Dermis lymphatic vessel endothelial cell (primary cell): ENCODE measurements around the gene PNMA8C. TPM values are rescaled to one million over a fixed set of nuclear protein-coding genes. Genes with fewer than 3 reads are reported as not detected.

Experiments used
- total RNA-seq: library from RNA; depleted of rRNA; stranded (reverse); fragments of >200 nt; gene quantifications from 2 replicates; pipeline ENCODE4 v1.2.1, GENCODE V29; 2014

The PNMA8C gene
- not detected in 2 replicates for total RNA-seq

GRCh38 chr19:46428239-46429135 is at the start of gene PNMA8C:
TSS of gene PNMA8C (minus strand) at chr19:46428936. CDS start at chr19:46428359, 577 bp downstream.

GRCh38 chr19:46471116-46471733 is 42.5 kb upstream of the PNMA8C start, which contains the start of gene PNMA8A:
TSS of gene PNMA8A (minus strand) at chr19:46471563. CDS start at chr19:46471035, 528 bp downstream.

DNA sequence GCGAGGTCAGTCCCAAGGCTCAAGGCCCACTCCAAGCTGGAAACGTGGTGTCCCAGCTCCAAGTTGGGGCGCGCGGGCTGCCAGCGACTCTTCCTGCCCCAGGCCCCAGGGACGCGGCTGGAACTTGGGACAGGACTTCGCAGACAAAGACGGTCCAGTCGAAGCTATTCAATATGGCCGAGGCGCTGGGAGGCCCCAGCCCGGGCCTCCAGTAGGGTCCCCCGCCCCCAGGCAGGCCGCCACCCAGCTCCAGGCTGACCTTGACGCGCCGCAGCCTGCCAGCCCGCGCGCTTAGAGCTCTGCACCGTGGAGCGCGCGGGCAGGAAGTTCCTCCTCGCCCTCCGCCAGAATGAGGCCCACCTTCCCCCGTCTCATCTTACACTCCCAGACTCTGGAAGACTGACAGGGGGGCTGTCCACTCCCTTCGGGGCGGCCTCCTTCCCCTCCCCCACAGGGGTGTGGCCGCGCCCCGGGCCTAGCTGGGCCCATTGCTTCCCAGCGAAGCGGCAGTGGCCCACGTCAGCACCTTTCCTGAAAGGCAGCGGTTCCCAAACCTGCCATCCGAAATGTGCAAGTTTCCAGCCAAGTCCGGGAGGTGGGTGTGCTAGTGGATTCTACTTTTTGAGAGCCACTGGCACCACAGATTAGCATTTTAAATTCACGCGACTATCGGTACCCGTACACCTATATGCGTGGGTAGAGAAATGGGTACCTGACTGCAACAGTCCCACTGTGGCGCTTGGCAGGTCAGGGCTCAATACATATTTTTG is 15.3 kb downstream of the PNMA8C start, which contains the start of gene CCDC8:
CCDC8 (minus strand) TSS at position 303 of the 770 bp plus-strand sequence. CDS start 754 bp downstream, outside the sequence.

Other genes with a start within 250 kb of the PNMA8C start
- not detected in 2 replicates for gene IGFL1, start 199.2 kb downstream of the PNMA8C start, total RNA-seq
- gene HIF3A, start 131.9 kb downstream of the PNMA8C start, total RNA-seq, result 5.6 and 10.7 TPM in 2 replicates
- gene PPP5C, start 81.8 kb downstream of the PNMA8C start, total RNA-seq, result 69.5 and 78.3 TPM in 2 replicates
- 0.17 and 0.22 TPM in 2 replicates for gene CCDC8, start 15.4 kb downstream of the PNMA8C start, total RNA-seq
- 0.52 TPM in 1 of 2 replicates, not detected in the other for gene PNMA8A, start 42.6 kb upstream of the PNMA8C start, total RNA-seq
- under 0.01 TPM in 2 replicates for gene PNMA8B, start 66.9 kb upstream of the PNMA8C start, total RNA-seq
- 104 TPM in 2 replicates for gene CALM3, start 172.4 kb upstream of the PNMA8C start, total RNA-seq
- 0.11 TPM in 1 of 2 replicates, not detected in the other for gene PTGIR, start 196.2 kb upstream of the PNMA8C start, total RNA-seq
- gene GNG8, start 207.3 kb upstream of the PNMA8C start, total RNA-seq, result not detected in 2 replicates
- 0.09 and 0.11 TPM in 2 replicates for gene DACT3, start 232.2 kb upstream of the PNMA8C start, total RNA-seq